HepG2 (cell line): ENCODE measurements around the gene TUBG1. TPM values are rescaled to one million over a fixed set of nuclear protein-coding genes. Genes with fewer than 3 reads are reported as not detected.

Source experiments
- CHD4 ChIP-seq: fragments of 200-600 bp; sonication (generic); IDR thresholded peaks from 2 replicates; pipeline ENCODE4 v1.7.0; 2017; ENCODE audit warnings: mild to moderate bottlenecking, low read length, borderline replicate concordance
- HMG20A ChIP-seq: IDR thresholded peaks from 2 replicates; pipeline ENCODE4 v1.6.1; 2016; ENCODE audit warnings: borderline replicate concordance
- KAT2B ChIP-seq: fragments of 150-350 bp; IDR thresholded peaks from 2 replicates; pipeline ENCODE4 v1.6.1; 2014; ENCODE audit warnings: low read depth, low read length, borderline replicate concordance
- MAFK ChIP-seq, 2 experiments: IDR thresholded peaks in 1 of 2; conservative IDR thresholded peaks in 1 of 2; 2 replicates each; pipeline ENCODE4 v1.6.1; 2011; ENCODE audit warnings: improper control_type of control experiment in 2 of 2, low read length in 2 of 2
- NRL ChIP-seq: sonication (generic); formaldehyde crosslinking; IDR thresholded peaks from 2 replicates; pipeline ENCODE4 v1.5.0; 2020; ENCODE audit warnings: missing genetic modification reagents, mild to moderate bottlenecking, moderate library complexity, borderline replicate concordance
- RBM39 ChIP-seq: fragments of 200-400 bp; formaldehyde crosslinking; IDR thresholded peaks from one replicate; pipeline ENCODE4 v1.6.1; 2018; ENCODE audit warnings: antibody characterized with exemption, mild to moderate bottlenecking, low read depth, low read length; ENCODE audit not compliant: poor library complexity, severe bottlenecking
- SMYD3 ChIP-seq: sonication (generic); formaldehyde crosslinking; IDR thresholded peaks from 2 replicates; pipeline ENCODE4 v1.8.1; 2023; ENCODE audit warnings: mild to moderate bottlenecking, missing genetic modification reagents
- SOX13 ChIP-seq, 3 experiments: fragments of 450-650 bp in 1 of 3; sonication (generic) in 1 of 3; formaldehyde crosslinking in 1 of 3; IDR thresholded peaks in 2 of 3; conservative IDR thresholded peaks in 1 of 3; 2 replicates each; pipeline versions ENCODE4 v1.5.0 to v1.6.1; 2016 to 2020; ENCODE audit warnings: antibody characterized with exemption in 1 of 3, mild to moderate bottlenecking in 1 of 3, missing compliant biosample characterization in 1 of 3, missing genetic modification reagents in 1 of 3, moderate library complexity in 1 of 3
- SP140L ChIP-seq: sonication (generic); formaldehyde crosslinking; IDR thresholded peaks from 2 replicates; pipeline ENCODE4 v1.4.0; 2020; ENCODE audit warnings: missing genetic modification reagents, borderline replicate concordance
- TFAP4 ChIP-seq: sonication (generic); IDR thresholded peaks from 2 replicates; pipeline ENCODE4 v1.6.1; 2016; ENCODE audit warnings: low read depth, borderline replicate concordance
- ZFP41 ChIP-seq: sonication (generic); formaldehyde crosslinking; IDR thresholded peaks from 2 replicates; pipeline ENCODE4 v1.4.0; 2020; ENCODE audit warnings: mild to moderate bottlenecking, missing genetic modification reagents, borderline replicate concordance
- ZNF225 ChIP-seq: sonication (generic); formaldehyde crosslinking; IDR thresholded peaks from 2 replicates; pipeline ENCODE4 v1.4.0; 2020; ENCODE audit warnings: mild to moderate bottlenecking, missing genetic modification reagents
- ZNF329 ChIP-seq: sonication (generic); formaldehyde crosslinking; IDR thresholded peaks from 2 replicates; pipeline ENCODE4 v1.9.0; 2021; ENCODE audit warnings: low read depth, mild to moderate bottlenecking, missing genetic modification reagents
- ZNF33B ChIP-seq: sonication (generic); formaldehyde crosslinking; IDR thresholded peaks from 2 replicates; pipeline ENCODE4 v1.5.1; 2020; ENCODE audit warnings: mild to moderate bottlenecking, missing genetic modification reagents
- ZNF34 ChIP-seq: sonication (generic); formaldehyde crosslinking; IDR thresholded peaks from 2 replicates; pipeline ENCODE4 v1.4.0; 2020; ENCODE audit warnings: mild to moderate bottlenecking, missing genetic modification reagents, borderline replicate concordance
- ZNF441 ChIP-seq: sonication (generic); formaldehyde crosslinking; IDR thresholded peaks from 2 replicates; pipeline ENCODE4 v1.7.0; 2021; ENCODE audit warnings: missing genetic modification reagents, borderline replicate concordance
- ZNF850 ChIP-seq: sonication (generic); formaldehyde crosslinking; conservative IDR thresholded peaks from 2 replicates; pipeline ENCODE4 v1.9.0; 2021; ENCODE audit warnings: mild to moderate bottlenecking, missing genetic modification reagents
- polyA plus RNA-seq, 8 experiments: library from polyadenylated mRNA; depleted of rRNA in 3 of 8; stranded (reverse) in 7 of 8; unstranded in 1 of 8; fragments of >200 nt; fragmentation: Illumina TruSeq in 4 of 8; extraction: Trizol in 4 of 8; gene quantifications; 2 replicates each; pipeline versions ENCODE4 v1.2.1 to v1.2.3, GENCODE V29; 2011 to 2016; ENCODE audit warnings: low read depth in 4 of 8, missing spikeins in 1 of 8, mixed read lengths in 1 of 8; ENCODE audit not compliant: insufficient read depth in 1 of 8
- total RNA-seq, 5 experiments: library from RNA; depleted of rRNA; stranded (reverse); fragments of >200 nt; fragmentation: Illumina TruSeq; extraction: Trizol; gene quantifications; 2 replicates each; pipeline ENCODE4 v1.2.3, GENCODE V29; 2016; ENCODE audit warnings: low read depth in 1 of 5
- TF ChIP-seq, protein P1 (sequence below): sonication (generic); formaldehyde crosslinking; IDR thresholded peaks from 2 replicates; pipeline ENCODE4 v1.9.0; 2022; ENCODE audit warnings: missing genetic modification reagents, mild to moderate bottlenecking, borderline replicate concordance
- TF ChIP-seq, protein P2 (sequence below): sonication (generic); formaldehyde crosslinking; IDR thresholded peaks from 2 replicates; pipeline ENCODE4 v1.8.1; 2023; ENCODE audit warnings: missing genetic modification reagents, mild to moderate bottlenecking, borderline replicate concordance
- TF ChIP-seq, protein P3 (sequence below): IDR thresholded peaks from 2 replicates; pipeline ENCODE4 v1.6.1; 2016; ENCODE audit warnings: low read depth, borderline replicate concordance
- TF ChIP-seq, protein P4 (sequence below): sonication (generic); formaldehyde crosslinking; IDR thresholded peaks from 2 replicates; pipeline ENCODE4 v1.8.0; 2022; ENCODE audit warnings: missing genetic modification reagents, mild to moderate bottlenecking, moderate library complexity, borderline replicate concordance
- TF ChIP-seq, protein P5 (sequence below): sonication (generic); formaldehyde crosslinking; IDR thresholded peaks from 2 replicates; pipeline ENCODE4 v1.5.1; 2020; ENCODE audit warnings: missing genetic modification reagents, mild to moderate bottlenecking, borderline replicate concordance

Gene TUBG1
- total and polyA plus RNA-seq, 2 of the 13 experiments (the other 11 are each of a cell fraction or from before 2014, with no cell fraction given) = 74.1 to 137 TPM

DNA sequence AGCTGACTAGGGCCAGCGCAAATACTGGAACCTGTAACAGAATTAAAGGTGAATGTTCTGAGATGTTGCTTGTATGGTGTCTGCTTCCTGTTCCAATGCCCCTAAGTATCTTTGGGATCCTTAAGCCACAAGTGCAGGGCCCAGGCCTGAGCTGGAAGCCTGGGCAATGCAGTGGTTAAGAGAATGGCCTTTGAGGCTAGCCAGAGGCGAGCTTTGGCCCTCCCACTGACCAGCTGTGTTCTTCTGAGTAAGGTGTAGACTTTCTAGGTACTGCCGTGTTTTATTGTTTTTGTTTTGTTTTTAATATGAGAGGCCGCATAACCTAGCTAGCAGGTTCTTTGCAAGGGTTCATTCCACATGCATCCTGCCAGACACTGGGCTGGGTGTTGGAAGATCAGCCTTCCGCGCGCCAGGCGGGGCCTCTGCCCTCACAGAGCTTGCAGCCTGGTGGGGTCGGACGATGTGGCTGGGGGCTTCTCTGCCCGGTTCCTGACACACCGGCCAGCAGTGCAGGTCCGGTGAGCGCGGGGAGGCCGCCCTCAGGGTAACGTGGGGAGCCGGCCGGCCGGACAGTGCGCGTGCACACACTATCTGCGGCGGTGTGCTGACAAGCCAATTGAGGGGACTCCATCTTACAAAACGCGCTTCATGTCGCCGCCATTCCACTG is 43.1 kb upstream of the TUBG1 start (continued):
- TF ChIP-seq, protein P1, sequence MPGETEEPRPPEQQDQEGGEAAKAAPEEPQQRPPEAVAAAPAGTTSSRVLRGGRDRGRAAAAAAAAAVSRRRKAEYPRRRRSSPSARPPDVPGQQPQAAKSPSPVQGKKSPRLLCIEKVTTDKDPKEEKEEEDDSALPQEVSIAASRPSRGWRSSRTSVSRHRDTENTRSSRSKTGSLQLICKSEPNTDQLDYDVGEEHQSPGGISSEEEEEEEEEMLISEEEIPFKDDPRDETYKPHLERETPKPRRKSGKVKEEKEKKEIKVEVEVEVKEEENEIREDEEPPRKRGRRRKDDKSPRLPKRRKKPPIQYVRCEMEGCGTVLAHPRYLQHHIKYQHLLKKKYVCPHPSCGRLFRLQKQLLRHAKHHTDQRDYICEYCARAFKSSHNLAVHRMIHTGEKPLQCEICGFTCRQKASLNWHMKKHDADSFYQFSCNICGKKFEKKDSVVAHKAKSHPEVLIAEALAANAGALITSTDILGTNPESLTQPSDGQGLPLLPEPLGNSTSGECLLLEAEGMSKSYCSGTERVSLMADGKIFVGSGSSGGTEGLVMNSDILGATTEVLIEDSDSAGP (CRISPR knock-in tag) = no peak
- TF ChIP-seq, protein P2, sequence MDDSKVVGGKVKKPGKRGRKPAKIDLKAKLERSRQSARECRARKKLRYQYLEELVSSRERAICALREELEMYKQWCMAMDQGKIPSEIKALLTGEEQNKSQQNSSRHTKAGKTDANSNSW = no peak
- TF ChIP-seq KAT2B (no peak), ZNF225 (CRISPR knock-in tag) (no peak), TFAP4 (no peak), ZNF34 (CRISPR knock-in tag) (no peak), SP140L (CRISPR knock-in tag) (no peak), SOX13 (IDR thresholded peaks at IDR 0.05) (no peak), SOX13 (CRISPR knock-in tag; conservative IDR thresholded peaks at IDR 0.05 in 1 of 2, IDR thresholded peaks at IDR 0.05 in 1 of 2) (peak in 1 of 2 experiments; percentile 51; a peak in 1 of 4 replicates), NRL (CRISPR knock-in tag) (peak; percentile 46; the same call in 1 of the 2 replicates), ZNF329 (0 out of 2 replicates have a peak, but pooled peaks have one; percentile 59), HMG20A (CRISPR knock-in tag) (no peak), ZFP41 (CRISPR knock-in tag) (no peak), ZNF850 (CRISPR knock-in tag) (no peak; the same call in 1 of the 2 replicates), CHD4 (0 out of 2 replicates have a peak, but pooled peaks have one; percentile 49), ZNF33B (CRISPR knock-in tag) (0 out of 2 replicates have a peak, but pooled peaks have one; percentile 4), RBM39 (no peak), ZNF441 (no peak), SMYD3 (CRISPR knock-in tag) (no peak), MAFK (conservative IDR thresholded peaks at IDR 0.05 in 1 of 2, IDR thresholded peaks at IDR 0.05 in 1 of 2; ENCODE audit: low read length in 2 of 2) (no peak)
- TF ChIP-seq, protein P3, sequence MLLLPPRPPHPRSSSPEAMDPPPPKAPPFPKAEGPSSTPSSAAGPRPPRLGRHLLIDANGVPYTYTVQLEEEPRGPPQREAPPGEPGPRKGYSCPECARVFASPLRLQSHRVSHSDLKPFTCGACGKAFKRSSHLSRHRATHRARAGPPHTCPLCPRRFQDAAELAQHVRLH (CRISPR knock-in tag) = no peak
- TF ChIP-seq, protein P4, sequence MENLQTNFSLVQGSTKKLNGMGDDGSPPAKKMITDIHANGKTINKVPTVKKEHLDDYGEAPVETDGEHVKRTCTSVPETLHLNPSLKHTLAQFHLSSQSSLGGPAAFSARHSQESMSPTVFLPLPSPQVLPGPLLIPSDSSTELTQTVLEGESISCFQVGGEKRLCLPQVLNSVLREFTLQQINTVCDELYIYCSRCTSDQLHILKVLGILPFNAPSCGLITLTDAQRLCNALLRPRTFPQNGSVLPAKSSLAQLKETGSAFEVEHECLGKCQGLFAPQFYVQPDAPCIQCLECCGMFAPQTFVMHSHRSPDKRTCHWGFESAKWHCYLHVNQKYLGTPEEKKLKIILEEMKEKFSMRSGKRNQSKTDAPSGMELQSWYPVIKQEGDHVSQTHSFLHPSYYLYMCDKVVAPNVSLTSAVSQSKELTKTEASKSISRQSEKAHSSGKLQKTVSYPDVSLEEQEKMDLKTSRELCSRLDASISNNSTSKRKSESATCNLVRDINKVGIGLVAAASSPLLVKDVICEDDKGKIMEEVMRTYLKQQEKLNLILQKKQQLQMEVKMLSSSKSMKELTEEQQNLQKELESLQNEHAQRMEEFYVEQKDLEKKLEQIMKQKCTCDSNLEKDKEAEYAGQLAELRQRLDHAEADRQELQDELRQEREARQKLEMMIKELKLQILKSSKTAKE (CRISPR knock-in tag) = 0 out of 2 replicates have a peak, but pooled peaks have one; percentile 27
- TF ChIP-seq, protein P5, sequence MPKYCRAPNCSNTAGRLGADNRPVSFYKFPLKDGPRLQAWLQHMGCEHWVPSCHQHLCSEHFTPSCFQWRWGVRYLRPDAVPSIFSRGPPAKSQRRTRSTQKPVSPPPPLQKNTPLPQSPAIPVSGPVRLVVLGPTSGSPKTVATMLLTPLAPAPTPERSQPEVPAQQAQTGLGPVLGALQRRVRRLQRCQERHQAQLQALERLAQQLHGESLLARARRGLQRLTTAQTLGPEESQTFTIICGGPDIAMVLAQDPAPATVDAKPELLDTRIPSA (CRISPR knock-in tag) = 0 out of 2 replicates have a peak, but pooled peaks have one; percentile 52
